Endothelial cell (in vitro differentiated cells): ENCODE data around the gene HS6ST3. TPM values are rescaled to one million over a fixed set of nuclear protein-coding genes. Genes with fewer than 3 reads are reported as not detected.
"Not testable (repeated sequence)": the region's sequence is repeated elsewhere in the genome, so short reads cannot be mapped to it uniquely, and the experiment has no call there.

ENCODE experiments used
- DNase-seq: peaks from one replicate; pipeline ENCODE4 v3.0.0; 2021; ENCODE audit warnings: low spot score
- H3K27ac Mint-ChIP-seq: one replicate; pipeline ENCODE4 v1.8.0; 2021; ENCODE audit warnings: mixed read lengths, inconsistent platforms; ENCODE audit not compliant: unreplicated experiment
- H3K27me3 Mint-ChIP-seq: one replicate; pipeline ENCODE4 v1.8.0; 2021; ENCODE audit warnings: mild to moderate bottlenecking, moderate library complexity, mixed read lengths, inconsistent platforms; ENCODE audit not compliant: unreplicated experiment
- H3K36me3 Mint-ChIP-seq: one replicate; pipeline ENCODE4 v1.8.0; 2021; ENCODE audit warnings: mild to moderate bottlenecking, low read depth, mixed read lengths, inconsistent platforms; ENCODE audit not compliant: unreplicated experiment
- H3K4me1 Mint-ChIP-seq: one replicate; pipeline ENCODE4 v1.8.0; 2021; ENCODE audit warnings: mild to moderate bottlenecking, mixed read lengths, inconsistent platforms; ENCODE audit not compliant: unreplicated experiment
- H3K4me3 Mint-ChIP-seq: one replicate; pipeline ENCODE4 v1.8.0; 2021; ENCODE audit warnings: mild to moderate bottlenecking, mixed read lengths, inconsistent platforms; ENCODE audit not compliant: unreplicated experiment
- H3K9me3 Mint-ChIP-seq: one replicate; pipeline ENCODE4 v1.8.0; 2021; ENCODE audit warnings: mixed read lengths, inconsistent platforms; ENCODE audit not compliant: unreplicated experiment
- total RNA-seq: library from RNA; stranded (reverse); fragmentation: NEBNext Ultra II Directional; extraction: Animal tissue kit (Norgen Biotek cat#: 25700); gene quantifications from one replicate; pipeline ENCODE4 v1.2.1, GENCODE V29; 2021; ENCODE audit not compliant: unreplicated experiment
- TF ChIP-seq, protein P1 (sequence below): fragments of 200-600 bp; sonication (generic); IDR thresholded peaks from one replicate; pipeline ENCODE4 v1.5.0; 2021; ENCODE audit warnings: antibody characterized with exemption; ENCODE audit not compliant: unreplicated experiment

HS6ST3 gene
- total RNA-seq, 1 donor from 2014 or later = 1.9 TPM

GRCh38 chr13:96768524-96768923 lies 678.6 kb downstream of the HS6ST3 start:
- TF ChIP-seq, protein P1, sequence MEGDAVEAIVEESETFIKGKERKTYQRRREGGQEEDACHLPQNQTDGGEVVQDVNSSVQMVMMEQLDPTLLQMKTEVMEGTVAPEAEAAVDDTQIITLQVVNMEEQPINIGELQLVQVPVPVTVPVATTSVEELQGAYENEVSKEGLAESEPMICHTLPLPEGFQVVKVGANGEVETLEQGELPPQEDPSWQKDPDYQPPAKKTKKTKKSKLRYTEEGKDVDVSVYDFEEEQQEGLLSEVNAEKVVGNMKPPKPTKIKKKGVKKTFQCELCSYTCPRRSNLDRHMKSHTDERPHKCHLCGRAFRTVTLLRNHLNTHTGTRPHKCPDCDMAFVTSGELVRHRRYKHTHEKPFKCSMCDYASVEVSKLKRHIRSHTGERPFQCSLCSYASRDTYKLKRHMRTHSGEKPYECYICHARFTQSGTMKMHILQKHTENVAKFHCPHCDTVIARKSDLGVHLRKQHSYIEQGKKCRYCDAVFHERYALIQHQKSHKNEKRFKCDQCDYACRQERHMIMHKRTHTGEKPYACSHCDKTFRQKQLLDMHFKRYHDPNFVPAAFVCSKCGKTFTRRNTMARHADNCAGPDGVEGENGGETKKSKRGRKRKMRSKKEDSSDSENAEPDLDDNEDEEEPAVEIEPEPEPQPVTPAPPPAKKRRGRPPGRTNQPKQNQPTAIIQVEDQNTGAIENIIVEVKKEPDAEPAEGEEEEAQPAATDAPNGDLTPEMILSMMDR = no peak
- Mint-ChIP-seq H3K27me3 (peaks cover 4% of the 10 kb centered on the region), H3K36me3 (no peaks in the 10 kb centered on the region), H3K27ac (no peak overlapping the region), H3K4me3 (no peak overlapping the region), H3K9me3 (no peaks in the 10 kb centered on the region), H3K4me1 (peaks cover 3% of the 10 kb centered on the region)
- DNase-seq = no peak

DNA sequence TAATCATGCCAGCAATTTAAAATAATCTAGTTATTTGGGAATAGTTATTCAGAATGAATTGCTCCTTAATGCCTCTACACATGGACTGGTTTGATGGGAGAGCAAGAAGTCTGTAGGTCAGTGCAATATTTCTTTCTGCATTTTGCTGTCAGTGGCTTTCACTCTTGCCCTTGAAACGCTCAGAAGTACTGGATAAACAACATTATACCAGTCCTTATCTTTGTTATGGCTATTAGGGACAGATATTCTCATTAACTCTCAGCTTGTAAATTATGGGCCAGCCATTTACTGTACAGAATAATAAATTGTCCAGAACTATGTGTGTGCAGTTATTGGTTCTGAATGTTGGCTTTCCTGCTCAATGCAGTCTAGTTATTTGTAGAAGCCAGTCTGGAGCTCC lies 680.0 kb downstream of the HS6ST3 start:
- Mint-ChIP-seq H3K27ac (no peak overlapping the region), H3K36me3 (no peaks in the 10 kb centered on the region), H3K4me1 (peaks cover 3% of the 10 kb centered on the region), H3K27me3 (peaks cover 4% of the 10 kb centered on the region), H3K4me3 (no peak overlapping the region), H3K9me3 (no peaks in the 10 kb centered on the region)
- TF ChIP-seq, protein P1 = no peak
- DNase-seq = no peak

GRCh38 chr13:96771486-96772367 lies 681.8 kb downstream of the HS6ST3 start:
- TF ChIP-seq, protein P1 = no peak
- Mint-ChIP-seq H3K4me3 (no peak overlapping the region), H3K9me3 (no peaks in the 10 kb centered on the region), H3K4me1 (peaks cover 3% of the 10 kb centered on the region), H3K27ac (no peak overlapping the region), H3K27me3 (no peaks in the 10 kb centered on the region), H3K36me3 (no peaks in the 10 kb centered on the region)
- no peak for DNase-seq

DNA sequence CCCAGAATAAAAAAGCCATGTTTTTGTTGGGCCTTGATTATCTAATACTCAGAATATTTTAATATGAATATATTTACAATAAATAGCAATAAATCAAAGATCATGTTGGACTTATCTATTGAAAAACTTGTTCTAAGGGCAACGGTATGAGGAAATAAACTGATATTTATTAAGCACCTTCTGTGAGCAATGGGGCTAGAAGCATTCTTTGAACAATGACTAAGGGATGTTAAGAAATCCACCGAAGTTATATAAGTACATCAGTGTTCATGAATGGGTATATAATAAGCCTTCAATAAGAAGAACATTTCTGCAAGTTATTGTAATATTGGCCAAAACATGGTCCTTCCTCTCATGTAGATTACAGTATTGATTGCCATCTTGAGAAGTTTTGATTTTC lies 682.5 kb downstream of the HS6ST3 start:
- no peaks in the 10 kb centered on the region for H3K9me3 Mint-ChIP-seq
- H3K27me3 Mint-ChIP-seq = no peaks in the 10 kb centered on the region
- H3K36me3 Mint-ChIP-seq = no peaks in the 10 kb centered on the region
- H3K4me3 Mint-ChIP-seq = no peak overlapping the region
- TF ChIP-seq, protein P1 = no peak
- peaks cover 3% of the 10 kb centered on the region for H3K4me1 Mint-ChIP-seq
- no peak overlapping the region for H3K27ac Mint-ChIP-seq
- DNase-seq = no peak

DNA sequence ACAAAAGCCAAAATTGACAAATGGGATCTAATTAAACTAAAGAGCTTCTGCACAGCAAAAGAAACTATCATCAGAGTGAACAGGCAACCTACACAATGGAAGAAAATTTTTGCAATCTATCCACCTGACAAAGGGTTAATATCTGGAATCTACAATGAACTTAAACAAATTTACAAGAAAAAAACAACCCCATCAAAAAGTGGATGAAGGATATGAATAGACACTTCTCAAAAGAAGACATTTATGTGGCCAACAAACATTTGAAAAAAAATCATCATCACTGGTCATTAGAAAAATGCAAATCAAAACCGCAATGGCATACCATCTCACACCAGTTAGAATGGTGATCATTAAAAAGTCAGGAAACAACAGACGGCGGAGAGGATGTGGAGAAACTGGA lies 688.4 kb downstream of the HS6ST3 start:
- not testable (repeated sequence) for H3K27ac Mint-ChIP-seq, H3K36me3 Mint-ChIP-seq, H3K4me1 Mint-ChIP-seq, H3K4me3 Mint-ChIP-seq, DNase-seq, H3K27me3 Mint-ChIP-seq, H3K9me3 Mint-ChIP-seq
